Natural killer cell (primary cell): Measurements from ENCODE around the gene PLPPR3. TPM values are rescaled to one million over a fixed set of nuclear protein-coding genes. Genes with fewer than 3 reads are reported as not detected.

Experiments used
- ATAC-seq, 3 donors: fragments of 150-1000 bp in 2 of 3; fragments of 200-7000 bp in 1 of 3; cut with Tn5 transposase; 1 replicate in 1 of 3; 2 replicates in 2 of 3; pipeline ENCODE4 v1.10.0; 2021; ENCODE audit warnings: mild to moderate bottlenecking in 2 of 3, moderate library complexity in 2 of 3
- DNase-seq, 2 donors: peaks; one replicate each; pipeline versions ENCODE4 v3.0.0 to v3.0.0-alpha.2; 2013 to 2021; ENCODE audit warnings: mixed read lengths in 1 of 2
- H3K27ac ChIP-seq: one replicate; pipeline ENCODE4 v1.5.1; 2013; ENCODE audit warnings: mild to moderate bottlenecking, low read length
- H3K27me3 ChIP-seq: one replicate; pipeline ENCODE4 v1.6.1; 2013; ENCODE audit warnings: low read length; ENCODE audit not compliant: control insufficient read depth, insufficient read depth
- H3K36me3 ChIP-seq: one replicate; pipeline ENCODE4 v1.6.1; 2013; ENCODE audit warnings: low read length; ENCODE audit not compliant: control insufficient read depth, insufficient read depth
- H3K4me1 ChIP-seq: one replicate; pipeline ENCODE4 v1.6.1; 2013; ENCODE audit warnings: low read length; ENCODE audit not compliant: control insufficient read depth, insufficient read depth
- H3K4me3 ChIP-seq: one replicate; pipeline ENCODE4 v1.5.1; 2013; ENCODE audit warnings: low read length
- H3K9me3 ChIP-seq: one replicate; pipeline ENCODE4 v1.6.1; 2013; ENCODE audit warnings: low read length; ENCODE audit not compliant: control insufficient read depth, insufficient read depth
- H3K27ac Mint-ChIP-seq, 2 donors: one replicate each; pipeline ENCODE4 v1.8.0; 2022; ENCODE audit warnings: mild to moderate bottlenecking in 2 of 2, mixed read lengths in 2 of 2, moderate library complexity in 1 of 2
- H3K27me3 Mint-ChIP-seq, 2 donors: one replicate each; pipeline ENCODE4 v1.8.0; 2022; ENCODE audit warnings: low read depth in 2 of 2, mixed read lengths in 2 of 2
- H3K36me3 Mint-ChIP-seq: one replicate; pipeline ENCODE4 v1.8.0; 2022; ENCODE audit warnings: mixed read lengths
- H3K4me1 Mint-ChIP-seq, 2 donors: one replicate each; pipeline ENCODE4 v1.8.0; 2022; ENCODE audit warnings: mixed read lengths in 2 of 2
- H3K4me3 Mint-ChIP-seq: one replicate; pipeline ENCODE4 v1.8.0; 2022; ENCODE audit warnings: mild to moderate bottlenecking, moderate library complexity, mixed read lengths
- H3K9me3 Mint-ChIP-seq, 2 donors: one replicate each; pipeline ENCODE4 v1.8.0; 2022; ENCODE audit warnings: mixed read lengths in 2 of 2
- WGBS: methylation state at CpG from one replicate; pipeline ENCODE4 v1.1.7; 2013; ENCODE audit warnings: missing lambda C conversion rate; ENCODE audit not compliant: insufficient coverage; 5-methylcytosine and 5-hydroxymethylcytosine counted together
- intact Hi-C: fragments of 100-400 bp; cut with micrococcal nuclease; formaldehyde crosslinking; loops from one replicate; pipeline ENCODE4 v1.14.2; 2022
- total RNA-seq, 4 donors: library from RNA; stranded (reverse); fragments of 120-200 nt in 1 of 4; gene quantifications; one replicate each; pipeline versions ENCODE4 v1.2.3 to v1.2.4, GENCODE V29; 2013 to 2022
- TF ChIP-seq, protein P1 (sequence below): fragments of 200-600 bp; IDR thresholded peaks from one replicate; pipeline ENCODE4 v1.8.0; 2022; ENCODE audit warnings: antibody characterized with exemption

PLPPR3 gene
- total RNA-seq, 3 donors from 2014 or later (not counting 1 experiment from before 2014, with no cell fraction given), result not detected

DNA sequence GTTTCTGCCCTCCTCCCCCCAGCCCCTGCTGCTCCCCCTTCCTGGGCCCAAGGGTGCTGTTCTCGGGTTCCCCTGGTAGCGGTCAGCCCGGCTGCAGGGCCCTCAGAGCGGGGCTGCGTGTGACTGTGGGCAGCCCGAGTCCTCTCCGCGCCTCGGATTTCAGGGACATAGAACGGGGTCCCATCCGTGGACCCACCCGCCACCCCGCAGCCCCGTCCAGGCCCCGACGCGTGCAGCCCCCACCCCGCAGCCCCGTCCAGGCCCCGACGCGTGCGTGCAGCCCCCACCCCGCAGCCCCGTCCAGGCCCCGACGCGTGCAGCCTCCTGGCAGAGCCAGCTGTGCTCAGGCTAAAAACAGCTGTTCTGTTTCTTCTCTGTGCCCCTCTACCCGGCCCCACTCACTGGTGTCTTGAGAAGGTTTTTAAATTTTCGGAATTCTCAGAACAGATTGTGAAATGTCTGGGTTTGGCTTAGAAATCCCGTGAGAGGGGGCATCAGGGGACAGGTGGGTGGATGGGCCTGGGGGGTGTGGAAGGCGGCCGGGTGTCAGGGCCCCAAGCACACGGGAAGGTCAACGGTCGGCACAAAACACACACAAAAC, 13.6 kb upstream of the PLPPR3 start:
- no peak for DNase-seq
- H3K4me3 ChIP-seq, result no peak overlapping the region
- ATAC-seq, result no peak

DNA sequence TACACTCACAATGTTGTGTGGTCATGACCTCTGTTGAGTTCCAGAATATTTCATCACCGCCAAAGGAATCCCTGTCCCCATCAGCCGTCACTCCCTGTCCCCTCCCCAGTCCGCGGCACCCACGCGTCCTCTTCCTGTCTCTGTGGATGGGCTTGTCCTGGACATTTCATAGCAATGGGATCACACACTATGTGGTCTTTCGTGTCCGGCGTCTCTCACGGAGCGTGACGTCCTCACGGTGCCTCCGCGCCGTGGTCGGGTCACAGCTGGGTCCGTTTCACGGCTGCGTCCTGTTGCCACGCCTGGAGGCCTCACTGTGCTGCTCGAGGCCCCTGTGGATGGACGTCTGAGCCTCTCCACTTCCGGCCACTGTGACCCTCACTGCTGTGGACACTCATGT, 12.5 kb upstream of the PLPPR3 start:
- Histone ChIP-seq H3K4me3 (no peak overlapping the region), H3K4me1 (no peaks in the 10 kb centered on the region), H3K9me3 (no peaks in the 10 kb centered on the region), H3K27ac (no peak overlapping the region), H3K27me3 (no peaks in the 10 kb centered on the region), H3K36me3 (no peaks in the 10 kb centered on the region)
- Mint-ChIP-seq H3K27me3 (peaks cover 0 to 5% of the 10 kb centered on the region in 2 donors), H3K4me1 (no peaks in the 10 kb centered on the region), H3K36me3 (no peaks in the 10 kb centered on the region), H3K9me3 (no peaks in the 10 kb centered on the region), H3K27ac (no peak overlapping the region), H3K4me3 (no peak overlapping the region)
- TF ChIP-seq, protein P1, sequence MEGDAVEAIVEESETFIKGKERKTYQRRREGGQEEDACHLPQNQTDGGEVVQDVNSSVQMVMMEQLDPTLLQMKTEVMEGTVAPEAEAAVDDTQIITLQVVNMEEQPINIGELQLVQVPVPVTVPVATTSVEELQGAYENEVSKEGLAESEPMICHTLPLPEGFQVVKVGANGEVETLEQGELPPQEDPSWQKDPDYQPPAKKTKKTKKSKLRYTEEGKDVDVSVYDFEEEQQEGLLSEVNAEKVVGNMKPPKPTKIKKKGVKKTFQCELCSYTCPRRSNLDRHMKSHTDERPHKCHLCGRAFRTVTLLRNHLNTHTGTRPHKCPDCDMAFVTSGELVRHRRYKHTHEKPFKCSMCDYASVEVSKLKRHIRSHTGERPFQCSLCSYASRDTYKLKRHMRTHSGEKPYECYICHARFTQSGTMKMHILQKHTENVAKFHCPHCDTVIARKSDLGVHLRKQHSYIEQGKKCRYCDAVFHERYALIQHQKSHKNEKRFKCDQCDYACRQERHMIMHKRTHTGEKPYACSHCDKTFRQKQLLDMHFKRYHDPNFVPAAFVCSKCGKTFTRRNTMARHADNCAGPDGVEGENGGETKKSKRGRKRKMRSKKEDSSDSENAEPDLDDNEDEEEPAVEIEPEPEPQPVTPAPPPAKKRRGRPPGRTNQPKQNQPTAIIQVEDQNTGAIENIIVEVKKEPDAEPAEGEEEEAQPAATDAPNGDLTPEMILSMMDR, result no peak
- 82% methylated on average over 24 of the region's 24 CpGs for WGBS
- DNase-seq (no peak), ATAC-seq (no peak)
- intact Hi-C loops, result no loop called here

More for the DNA sequence above, 13.6 kb upstream of the PLPPR3 start:
- no peak overlapping the region for H3K27ac Mint-ChIP-seq
- peaks cover 0 to 7% of the 10 kb centered on the region in 2 donors for H3K27me3 Mint-ChIP-seq
- 89% methylated on average over 31 of the region's 36 CpGs for WGBS
- Histone ChIP-seq H3K9me3 (no peaks in the 10 kb centered on the region), H3K27ac (no peak overlapping the region), H3K4me1 (no peaks in the 10 kb centered on the region), H3K27me3 (no peaks in the 10 kb centered on the region), H3K36me3 (no peaks in the 10 kb centered on the region)
- no peaks in the 10 kb centered on the region for H3K9me3 Mint-ChIP-seq
- intact Hi-C loops, result no loop called here
- H3K36me3 Mint-ChIP-seq, result no peaks in the 10 kb centered on the region
- H3K4me1 Mint-ChIP-seq, result no peaks in the 10 kb centered on the region
- no peak overlapping the region for H3K4me3 Mint-ChIP-seq
- TF ChIP-seq, protein P1, result no peak

DNA sequence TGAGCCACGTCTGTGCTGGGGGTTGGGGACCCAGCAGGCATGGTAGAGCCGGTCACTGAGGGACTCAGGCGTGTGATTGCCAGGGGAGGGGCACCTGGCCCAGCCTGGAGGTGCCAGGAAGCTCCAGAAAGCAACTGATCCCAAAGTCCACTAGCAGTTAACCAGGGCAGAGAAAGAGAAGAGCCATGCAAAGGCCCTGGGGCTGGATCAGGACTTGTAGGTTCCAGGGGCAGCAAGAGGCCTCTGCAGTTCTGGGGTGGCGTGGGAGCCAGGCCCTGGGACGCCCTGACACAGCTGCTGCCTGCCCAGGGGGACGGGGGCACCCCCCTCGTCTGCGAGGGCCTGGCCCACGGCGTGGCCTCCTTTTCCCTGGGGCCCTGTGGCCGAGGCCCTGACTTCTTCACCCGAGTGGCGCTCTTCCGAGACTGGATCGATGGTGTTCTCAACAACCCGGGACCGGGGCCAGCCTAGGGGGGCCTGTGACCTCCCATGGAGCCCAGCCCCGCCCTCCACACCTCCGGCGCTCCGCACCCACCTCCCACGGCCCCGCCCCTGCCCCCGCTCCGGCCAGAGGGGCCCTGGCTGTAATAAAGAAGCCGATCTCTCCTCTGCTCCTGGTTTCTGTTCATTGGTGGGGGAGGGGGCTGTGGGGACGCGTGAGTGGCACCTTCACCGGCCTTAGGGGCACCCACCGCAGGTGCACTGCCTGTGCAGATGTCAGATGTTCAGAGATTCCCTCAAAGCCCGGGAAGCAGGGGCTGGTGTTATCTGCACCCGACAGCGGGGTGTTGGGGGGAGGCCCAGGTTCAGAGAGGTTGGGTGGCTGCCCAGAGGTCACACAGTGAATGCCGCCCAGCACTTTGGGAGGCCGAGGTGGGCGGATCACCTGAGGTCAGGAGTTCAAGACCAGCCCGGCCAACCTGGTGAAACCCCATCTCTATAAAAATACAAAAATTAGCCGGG, 9.9 kb upstream of the PLPPR3 start:
- peaks cover 0 to 5% of the 10 kb centered on the region in 2 donors for H3K27me3 Mint-ChIP-seq
- no peaks in the 10 kb centered on the region for H3K4me1 ChIP-seq
- no peak overlapping the region for H3K27ac ChIP-seq
- H3K4me3 Mint-ChIP-seq, result no peak overlapping the region
- DNase-seq, result no peak
- no peak overlapping the region for H3K27ac Mint-ChIP-seq
- H3K27me3 ChIP-seq, result no peaks in the 10 kb centered on the region
- no peak for ATAC-seq
- H3K9me3 ChIP-seq, result no peaks in the 10 kb centered on the region
- H3K9me3 Mint-ChIP-seq, result no peaks in the 10 kb centered on the region
- no peak overlapping the region for H3K4me3 ChIP-seq
- no peaks in the 10 kb centered on the region for H3K36me3 ChIP-seq
- 81% methylated on average over 37 of the region's 38 CpGs for WGBS
- H3K4me1 Mint-ChIP-seq, result no peaks in the 10 kb centered on the region
- TF ChIP-seq, protein P1, result no peak
- no peaks in the 10 kb centered on the region for H3K36me3 Mint-ChIP-seq
- intact Hi-C loops, result no loop called here
